Measurements from ENCODE around the gene HARS2. TPM values are rescaled to one million over a fixed set of nuclear protein-coding genes. Genes with fewer than 3 reads are reported as not detected.
"Not testable (repeated sequence)": the region's sequence is repeated elsewhere in the genome, so short reads cannot be mapped to it uniquely, and the experiment has no call there.

HARS2 gene
- total RNA-seq, 2 experiments from 2014 or later: 32.7 to 34.2 TPM

DNA sequence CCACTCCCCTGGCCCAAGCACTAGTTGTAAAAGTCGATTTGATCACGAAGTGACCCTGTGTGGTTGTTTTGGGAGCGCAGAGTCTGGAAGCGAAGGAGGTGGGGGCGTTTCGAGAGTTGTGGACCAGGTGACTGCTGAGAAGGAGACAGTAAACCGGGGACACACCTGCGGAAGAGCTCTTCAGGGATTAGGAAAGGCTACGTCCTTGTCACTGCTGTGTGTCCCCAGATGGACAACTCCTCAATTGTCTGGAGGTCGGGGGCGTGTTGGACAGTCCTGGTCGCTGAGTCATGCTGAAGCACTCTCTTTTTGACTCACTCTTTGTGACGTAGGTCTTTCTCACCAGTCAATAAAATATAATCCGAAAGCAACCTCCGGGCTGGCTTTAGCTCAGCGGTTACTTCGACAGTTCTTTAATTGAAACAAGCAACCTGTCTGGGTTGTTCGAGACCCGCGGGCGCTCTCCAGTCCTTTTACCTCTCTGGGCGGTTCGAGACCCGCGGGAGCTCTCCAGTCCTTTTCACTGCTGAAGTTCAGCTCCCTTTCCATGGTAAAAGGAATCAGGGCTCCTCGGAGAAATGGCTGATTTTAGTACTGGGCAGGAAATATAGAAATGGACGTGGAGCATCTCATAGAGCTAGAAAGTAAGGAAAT, 19.8 kb downstream of the HARS2 start:
- peaks cover 3% of the 10 kb centered on the region for H3K27me3 Mint-ChIP-seq
- POLR2A ChIA-PET: interaction anchor here (0.7 to 0.9 kb wide), 2 partner anchors 20 to 25 kb away, joined by 3 read pairs; partner anchors contain the start of genes HARS1 and HARS2
- H3K4me1 Mint-ChIP-seq: peaks cover 26% of the 10 kb centered on the region
- DNase-seq: peak; percentile 88
- CTCF ChIA-PET: interaction anchor here (0.7 to 1.9 kb wide), 11 partner anchors 9 to 466 kb away, joined by 3 to 6 read pairs (median 3); partner anchors contain the start of genes HARS1, HARS2, IK and NDUFA2
- no peaks in the 10 kb centered on the region for H3K9me3 Mint-ChIP-seq
- peak overlapping the region; percentile 92 for H3K4me3 Mint-ChIP-seq
- peaks cover 5% of the 10 kb centered on the region for H3K36me3 Mint-ChIP-seq (ENCODE audit: low read depth)
- H3K27ac Mint-ChIP-seq: peak overlapping the region; percentile 97

DNA sequence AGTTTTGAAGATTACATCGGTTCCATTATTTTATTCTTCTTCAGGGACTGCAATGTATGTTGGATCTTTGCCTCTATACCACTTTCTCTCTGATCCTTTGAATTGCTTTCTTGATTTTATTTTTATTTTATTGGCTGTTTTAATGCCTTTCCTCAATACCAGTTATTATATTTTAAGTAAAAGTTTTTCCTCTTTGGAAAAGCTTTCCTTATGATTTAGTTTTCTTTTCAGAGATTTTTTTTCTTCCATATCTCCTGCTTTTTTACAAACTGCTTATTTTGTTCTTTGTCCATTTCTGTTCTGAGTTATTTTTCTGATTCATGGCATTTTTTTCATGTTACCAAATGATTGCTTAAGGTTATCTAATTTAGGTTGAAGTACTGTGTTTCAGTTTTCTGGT, 20.5 kb downstream of the HARS2 start:
- POLR2A ChIA-PET: interaction anchor here (0.7 to 0.9 kb wide), 2 partner anchors 21 to 26 kb away, joined by 3 read pairs; partner anchors contain the start of genes HARS1 and HARS2
- DNase-seq: no peak
- Mint-ChIP-seq H3K4me3 (peak overlapping the region; percentile 92), H3K27me3 (peaks cover 3% of the 10 kb centered on the region), H3K9me3 (no peaks in the 10 kb centered on the region), H3K36me3 (ENCODE audit: low read depth) (no peaks in the 10 kb centered on the region), H3K4me1 (peaks cover 26% of the 10 kb centered on the region), H3K27ac (no peak overlapping the region)
- CTCF ChIA-PET: interaction anchor here (0.7 to 1.2 kb wide), 6 partner anchors 10 to 467 kb away, joined by 3 to 4 read pairs (median 3); partner anchors contain the start of genes IK, NDUFA2 and ZMAT2

DNA sequence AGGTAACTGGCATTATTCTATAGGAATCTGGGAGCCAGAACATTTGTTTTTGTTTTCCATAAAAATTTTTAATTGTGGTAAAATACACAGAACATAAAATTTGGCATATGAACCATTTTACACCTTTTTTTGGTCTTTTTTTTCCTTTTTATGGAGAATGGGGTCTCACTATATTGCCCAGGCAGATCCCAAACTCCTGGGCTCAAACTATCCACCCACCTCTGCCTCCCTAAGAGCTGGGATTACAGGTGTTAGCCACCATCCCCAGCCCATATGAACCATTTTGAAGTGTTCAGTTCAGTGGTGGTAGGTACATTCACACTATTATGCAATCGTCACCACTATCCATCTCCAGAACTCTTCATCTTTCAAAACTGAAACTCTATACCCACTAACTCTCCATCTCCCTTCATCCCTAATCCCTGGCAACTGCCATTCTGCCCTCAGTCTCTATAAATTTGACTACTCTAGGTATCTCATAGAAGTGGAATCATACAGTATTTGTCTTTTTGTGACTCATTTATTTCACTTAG, 22.4 kb downstream of the HARS2 start:
- no peak overlapping the region for H3K4me3 Mint-ChIP-seq
- no peak overlapping the region for H3K27ac Mint-ChIP-seq
- H3K36me3 Mint-ChIP-seq (ENCODE audit: low read depth): no peaks in the 10 kb centered on the region
- H3K9me3 Mint-ChIP-seq: no peaks in the 10 kb centered on the region
- H3K4me1 Mint-ChIP-seq: peaks cover 26% of the 10 kb centered on the region
- POLR2A ChIA-PET: no interaction called here
- H3K27me3 Mint-ChIP-seq: peaks cover 3% of the 10 kb centered on the region
- CTCF ChIA-PET: no interaction called here
- DNase-seq: no peak

DNA sequence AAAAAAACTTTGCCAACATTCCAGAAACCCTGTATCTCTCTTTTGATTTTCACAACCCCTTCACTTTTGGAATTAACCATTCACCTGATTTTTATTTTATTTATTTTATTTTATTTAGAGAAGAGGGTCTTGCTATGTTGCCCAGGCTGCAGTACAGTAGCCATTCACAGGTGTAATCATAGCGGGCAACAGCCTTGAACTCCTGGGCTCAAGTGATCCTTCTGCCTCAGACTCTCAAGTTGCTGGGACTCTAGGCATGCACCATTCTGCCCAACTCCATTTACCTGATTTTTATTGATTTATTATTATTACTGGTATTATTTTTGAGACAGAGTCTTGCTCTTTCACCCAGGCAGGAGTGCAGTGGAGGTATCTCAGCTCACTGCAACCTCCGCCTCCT, 25.0 kb downstream of the HARS2 start:
- peaks cover 17% of the 10 kb centered on the region for H3K4me1 Mint-ChIP-seq
- H3K27ac Mint-ChIP-seq; H3K9me3 Mint-ChIP-seq; H3K36me3 Mint-ChIP-seq (ENCODE audit: low read depth); H3K27me3 Mint-ChIP-seq; CTCF ChIA-PET; POLR2A ChIA-PET; H3K4me3 Mint-ChIP-seq; DNase-seq: not testable (repeated sequence)

DNA sequence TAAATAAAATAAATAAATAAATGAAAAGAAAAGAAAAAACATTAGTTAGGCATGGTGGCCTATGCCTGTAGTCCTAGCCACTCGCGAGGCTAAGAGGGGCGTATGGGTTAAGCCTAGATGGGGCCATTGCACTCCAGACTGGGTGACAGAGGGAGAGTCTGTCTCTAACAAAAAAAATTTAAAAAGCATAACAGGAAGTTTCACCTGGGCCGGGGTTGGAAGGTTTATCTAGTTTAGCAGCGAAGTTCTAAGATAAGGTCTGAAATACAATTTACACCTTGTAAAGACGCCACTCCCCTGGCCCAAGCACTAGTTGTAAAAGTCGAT, 27.0 kb downstream of the HARS2 start:
- Mint-ChIP-seq H3K27me3 (peaks cover 19% of the 10 kb centered on the region), H3K4me3 (no peak overlapping the region), H3K36me3 (ENCODE audit: low read depth) (no peaks in the 10 kb centered on the region), H3K27ac (no peak overlapping the region), H3K9me3 (no peaks in the 10 kb centered on the region), H3K4me1 (peaks cover 7% of the 10 kb centered on the region)
- POLR2A ChIA-PET: no interaction called here
- no peak for DNase-seq
- CTCF ChIA-PET: interaction anchor here (1.3 to 3.2 kb wide), 3 partner anchors 355 to 474 kb away, joined by 4 to 8 read pairs (median 7); partner anchors contain the start of gene SLC4A9

DNA sequence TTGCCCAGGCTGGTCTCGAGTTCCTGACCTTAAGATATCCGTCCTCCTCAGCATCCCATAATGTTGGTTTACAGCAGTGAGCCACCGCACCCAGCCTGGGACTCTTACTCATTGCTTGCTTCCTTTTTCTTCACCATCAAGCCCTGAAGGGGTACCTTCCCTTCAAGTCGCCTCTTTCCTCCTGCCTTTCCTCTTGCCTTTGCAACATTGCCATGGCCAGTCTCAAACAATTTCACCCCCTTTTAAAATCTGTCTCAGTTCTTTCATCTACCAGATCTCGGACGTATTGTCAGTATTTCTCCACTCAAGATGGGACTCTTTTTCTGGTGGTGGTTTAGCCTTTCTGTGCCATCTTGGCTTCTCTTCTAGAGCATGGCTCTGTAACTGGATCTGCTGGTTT, 29.5 kb downstream of the HARS2 start:
- H3K27ac Mint-ChIP-seq; H3K4me3 Mint-ChIP-seq; POLR2A ChIA-PET; H3K36me3 Mint-ChIP-seq (ENCODE audit: low read depth); DNase-seq; H3K9me3 Mint-ChIP-seq: not testable (repeated sequence)
- Mint-ChIP-seq H3K27me3 (peaks cover 23% of the 10 kb centered on the region), H3K4me1 (peaks cover 12% of the 10 kb centered on the region)
- CTCF ChIA-PET: interaction anchor here (0.6 to 3.2 kb wide), 9 partner anchors 12 to 497 kb away, joined by 3 to 9 read pairs (median 4); partner anchors contain the start of gene SLC4A9

DNA sequence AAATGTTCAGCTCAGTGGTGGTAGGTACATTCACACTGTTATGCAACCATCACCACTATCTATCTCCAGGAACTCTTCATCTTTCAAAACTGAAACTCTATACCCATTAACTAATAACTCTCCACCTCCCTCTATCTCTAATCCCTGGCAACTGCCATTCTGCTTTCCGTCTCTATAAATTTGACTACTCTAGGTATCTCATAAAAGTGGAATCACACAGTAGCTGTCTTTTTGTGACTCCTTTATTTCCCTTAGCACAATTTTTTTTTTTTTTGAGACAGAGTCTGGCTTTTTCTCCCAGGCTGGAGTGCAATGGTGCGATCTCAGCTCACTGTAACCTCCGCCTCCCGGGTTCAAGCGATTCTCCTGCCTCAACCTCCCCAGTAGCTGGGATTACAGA, 30.1 kb downstream of the HARS2 start:
- H3K9me3 Mint-ChIP-seq; DNase-seq; H3K27ac Mint-ChIP-seq; POLR2A ChIA-PET; H3K36me3 Mint-ChIP-seq (ENCODE audit: low read depth); H3K4me3 Mint-ChIP-seq: not testable (repeated sequence)
- H3K4me1 Mint-ChIP-seq: peaks cover 17% of the 10 kb centered on the region
- peaks cover 27% of the 10 kb centered on the region for H3K27me3 Mint-ChIP-seq
- CTCF ChIA-PET: interaction anchor here (0.6 to 2.9 kb wide), 6 partner anchors 159 to 477 kb away, joined by 3 to 7 read pairs (median 4); no protein-coding TSS in a partner anchor

DNA sequence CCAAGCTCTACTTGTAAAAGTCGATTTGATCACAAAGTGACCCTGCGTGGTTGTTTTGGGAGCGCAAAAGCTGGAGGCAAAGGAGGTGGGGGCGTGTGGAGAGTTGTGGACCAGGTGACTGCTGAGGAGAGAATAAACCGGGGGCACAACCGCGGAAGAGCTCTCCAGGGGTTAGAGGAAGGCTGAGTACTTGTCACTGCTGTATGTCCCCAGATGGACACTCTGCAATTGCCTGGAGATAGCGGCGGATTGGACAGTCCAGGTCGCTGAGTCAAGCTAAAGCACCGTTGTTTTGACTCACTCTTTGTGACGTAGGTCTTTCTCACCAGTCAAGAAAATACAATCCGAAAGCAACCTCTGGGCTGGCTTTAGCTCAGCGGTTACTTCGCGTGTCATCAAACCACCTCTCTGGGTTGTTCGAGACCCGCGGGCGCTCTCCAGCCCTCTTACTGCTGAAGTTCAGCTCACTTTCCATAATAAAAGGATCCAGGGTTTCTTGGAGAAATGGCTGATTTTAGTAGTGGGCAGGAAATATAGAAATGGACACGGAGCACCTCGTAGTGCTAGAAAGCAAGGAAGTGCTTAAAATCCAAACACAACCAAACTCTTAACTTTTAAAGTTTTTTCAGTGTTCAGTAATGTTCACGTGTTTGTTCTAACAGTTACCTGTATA, 34.7 kb downstream of the HARS2 start:
- CTCF ChIA-PET: interaction anchor here (0.6 to 1.3 kb wide), 5 partner anchors 15 to 1009 kb away, joined by 3 to 4 read pairs (median 3); partner anchors contain the start of gene TAF7
- H3K9me3 Mint-ChIP-seq: no peaks in the 10 kb centered on the region
- H3K4me3 Mint-ChIP-seq: peak overlapping the region; percentile 61
- no peaks in the 10 kb centered on the region for H3K36me3 Mint-ChIP-seq (ENCODE audit: low read depth)
- H3K27me3 Mint-ChIP-seq: peaks cover 32% of the 10 kb centered on the region
- POLR2A ChIA-PET: interaction anchor here (1.2 kb wide), 1 partner anchor 325 kb away, joined by 5 read pairs; the partner anchor contains the start of gene ANKHD1
- peaks cover 15% of the 10 kb centered on the region for H3K4me1 Mint-ChIP-seq
- peak overlapping the region; percentile 75 for H3K27ac Mint-ChIP-seq
- DNase-seq: peak; percentile 67

DNA sequence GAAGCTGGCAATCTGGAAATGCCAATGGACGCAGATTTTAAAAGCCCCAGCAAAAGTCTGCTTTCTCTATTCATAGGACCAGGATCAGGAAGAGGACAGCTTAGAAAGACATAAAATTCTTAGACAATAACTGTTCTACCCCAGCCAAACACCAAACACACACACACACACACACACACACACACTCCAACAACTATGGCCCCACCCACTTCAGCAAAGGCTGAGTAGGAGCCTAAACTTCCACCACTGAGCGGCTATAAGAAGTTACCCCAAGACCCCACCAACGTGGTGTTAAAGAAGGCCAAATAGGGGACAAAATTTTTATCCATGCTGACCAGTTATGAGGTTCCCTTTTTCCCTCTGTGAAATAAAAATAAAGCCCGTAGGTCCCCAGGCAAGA, 41.8 kb downstream of the HARS2 start:
- Mint-ChIP-seq H3K4me3 (no peak overlapping the region), H3K27ac (no peak overlapping the region), H3K9me3 (peaks cover 2% of the 10 kb centered on the region), H3K27me3 (peaks cover 12% of the 10 kb centered on the region), H3K36me3 (ENCODE audit: low read depth) (no peaks in the 10 kb centered on the region), H3K4me1 (no peaks in the 10 kb centered on the region)
- POLR2A ChIA-PET: no interaction called here
- CTCF ChIA-PET: no interaction called here
- no peak for DNase-seq

DNA sequence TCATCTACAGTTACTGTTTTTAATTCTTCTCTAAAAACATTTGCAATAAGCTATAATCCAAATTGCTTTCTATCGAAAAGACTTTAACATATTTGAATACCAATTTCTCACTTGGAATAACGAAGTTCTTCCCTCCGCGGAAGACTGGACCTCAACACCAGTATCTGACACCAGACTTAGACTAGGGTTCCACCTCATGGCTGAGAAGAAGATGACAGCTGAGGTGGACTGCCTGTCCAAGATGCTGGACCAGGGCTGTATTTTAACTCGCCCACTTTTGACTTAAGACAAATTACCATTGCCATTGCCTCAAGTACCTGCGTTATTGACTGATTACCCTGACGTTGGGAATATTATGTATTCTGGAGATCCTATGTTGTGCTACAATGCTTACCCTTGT, 43.1 kb downstream of the HARS2 start:
- no peak overlapping the region for H3K4me3 Mint-ChIP-seq
- no peaks in the 10 kb centered on the region for H3K36me3 Mint-ChIP-seq (ENCODE audit: low read depth)
- H3K9me3 Mint-ChIP-seq: peaks cover 2% of the 10 kb centered on the region
- H3K4me1 Mint-ChIP-seq: no peaks in the 10 kb centered on the region
- H3K27ac Mint-ChIP-seq: no peak overlapping the region
- no peak for DNase-seq
- peaks cover 9% of the 10 kb centered on the region for H3K27me3 Mint-ChIP-seq
- ChIA-PET POLR2A (no interaction called here), CTCF (no interaction called here)

DNA sequence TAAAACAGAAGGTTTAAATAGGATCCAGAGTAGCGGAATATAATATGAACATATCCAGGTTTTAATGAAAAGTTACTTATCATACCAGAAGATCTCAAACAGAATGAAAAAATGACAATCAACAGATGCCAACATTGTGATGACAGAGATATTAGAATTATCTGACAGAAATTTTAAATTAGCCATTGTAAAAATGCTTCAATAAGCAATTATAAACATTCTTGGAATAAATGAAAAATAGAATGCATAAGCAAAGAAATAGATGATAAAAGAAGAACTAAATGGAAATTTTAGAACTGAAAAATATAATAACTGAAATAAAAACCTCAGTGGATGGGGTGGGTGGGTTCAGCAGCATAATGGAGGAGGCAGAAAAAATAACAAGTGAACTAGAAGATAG, 46.2 kb downstream of the HARS2 start:
- POLR2A ChIA-PET: no interaction called here
- no peaks in the 10 kb centered on the region for H3K36me3 Mint-ChIP-seq (ENCODE audit: low read depth)
- DNase-seq: no peak
- no peaks in the 10 kb centered on the region for H3K4me1 Mint-ChIP-seq
- H3K27ac Mint-ChIP-seq: no peak overlapping the region
- H3K27me3 Mint-ChIP-seq: peaks cover 9% of the 10 kb centered on the region
- H3K9me3 Mint-ChIP-seq: peaks cover 2% of the 10 kb centered on the region
- no peak overlapping the region for H3K4me3 Mint-ChIP-seq
- CTCF ChIA-PET: no interaction called here

DNA sequence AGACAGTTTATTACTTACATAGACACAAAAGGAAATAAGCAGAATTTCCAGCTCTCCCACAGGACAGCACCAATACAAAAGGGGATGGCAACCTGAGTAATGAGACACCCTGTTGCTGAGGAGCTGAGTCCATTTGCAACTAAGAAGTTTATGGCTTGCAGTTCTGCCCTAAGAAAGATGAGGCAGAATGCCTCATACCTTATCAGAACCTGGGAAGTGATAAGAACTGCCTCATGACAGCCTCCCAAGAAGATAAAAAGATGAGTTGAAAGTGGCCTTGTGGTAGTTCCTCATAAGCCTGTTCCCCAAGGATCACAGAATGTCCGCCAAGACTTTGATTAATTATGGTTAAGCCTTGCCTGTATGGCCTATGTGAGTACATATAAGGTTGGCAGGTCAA, 50.7 kb downstream of the HARS2 start:
- no peaks in the 10 kb centered on the region for H3K4me1 Mint-ChIP-seq
- H3K9me3 Mint-ChIP-seq: peaks cover 16% of the 10 kb centered on the region
- no peak overlapping the region for H3K27ac Mint-ChIP-seq
- H3K36me3 Mint-ChIP-seq (ENCODE audit: low read depth): no peaks in the 10 kb centered on the region
- H3K27me3 Mint-ChIP-seq: peaks cover 5% of the 10 kb centered on the region
- POLR2A ChIA-PET: no interaction called here
- no peak for DNase-seq
- CTCF ChIA-PET: no interaction called here
- H3K4me3 Mint-ChIP-seq: no peak overlapping the region
